Stomach (tissue), 9 donors: Measurements from ENCODE around the gene SMC4. TPM values are rescaled to one million over a fixed set of nuclear protein-coding genes. Genes with fewer than 3 reads are reported as not detected.

Experiments used
- DNase-seq, 2 donors: peaks; one replicate each; pipeline versions ENCODE4 v3.0.0 to v3.0.0-alpha.2; 2013 to 2019
- H3K27ac ChIP-seq, 5 donors: fragments of 200-600 bp in 4 of 5; sonication (generic) in 4 of 5; one replicate each; pipeline ENCODE4 v1.5.1; 2013 to 2019; ENCODE audit warnings: mild to moderate bottlenecking in 1 of 5, moderate library complexity in 1 of 5
- H3K27me3 ChIP-seq, 3 donors: fragments of 200-600 bp; sonication (generic); one replicate each; pipeline ENCODE4 v1.5.1; 2017 to 2019; ENCODE audit warnings: mixed run types in 1 of 3
- H3K36me3 ChIP-seq, 4 donors: fragments of 200-600 bp; sonication (generic); 1 replicate in 3 of 4; 2 replicates in 1 of 4; pipeline ENCODE4 v1.5.1; 2016 to 2019
- H3K4me1 ChIP-seq, 4 donors: fragments of 200-600 bp; sonication (generic); one replicate each; pipeline ENCODE4 v1.5.1; 2016 to 2019
- H3K4me3 ChIP-seq, 4 donors: fragments of 200-600 bp; sonication (generic) in 3 of 4; one replicate each; pipeline ENCODE4 v1.5.1; 2016 to 2019; ENCODE audit warnings: mild to moderate bottlenecking in 1 of 4
- H3K9me3 ChIP-seq, 4 donors: fragments of 200-600 bp; sonication (generic); one replicate each; pipeline ENCODE4 v1.5.1; 2016 to 2019
- EP300 ChIP-seq: sonication (generic); formaldehyde crosslinking; IDR thresholded peaks from one replicate; pipeline ENCODE4 v1.6.1; 2017; ENCODE audit warnings: antibody characterized with exemption
- POLR2A ChIP-seq, 4 donors: fragments of 450-650 bp; IDR thresholded peaks; one replicate each; pipeline ENCODE4 v1.6.1; 2016; ENCODE audit warnings: antibody characterized with exemption in 4 of 4, control low read depth in 2 of 4, mild to moderate bottlenecking in 1 of 4, moderate library complexity in 1 of 4
- POLR2AphosphoS5 ChIP-seq, 3 donors: sonication (generic); formaldehyde crosslinking; IDR thresholded peaks; one replicate each; pipeline ENCODE4 v1.6.1; 2016; ENCODE audit warnings: antibody characterized with exemption in 3 of 3
- whole genome bisulfite sequencing, 5 donors: extraction: QIAGEN DNeasy Blood & Tissue Kit in 3 of 5; methylation state at CpG; one replicate each; pipeline versions ENCODE4 v1.1.5 to v1.1.7; 2013 to 2018; 5-methylcytosine and 5-hydroxymethylcytosine counted together
- intact Hi-C: fragments of 100-400 bp; cut with DNase I; formaldehyde crosslinking; loops from one replicate; pipeline ENCODE4 v1.15.1; 2023; ENCODE audit warnings: low total_unique reads
- polyA plus RNA-seq, 3 donors: library from polyadenylated mRNA; stranded (reverse); fragments of 200-250 nt; gene quantifications; one replicate each; pipeline ENCODE4 v1.2.3, GENCODE V29; 2013
- total RNA-seq, 5 donors: library from RNA; depleted of rRNA; stranded (reverse); fragments of >200 nt; gene quantifications; one replicate each; pipeline versions ENCODE4 v1.1.0 to v1.2.3, GENCODE V29; 2014 to 2016
- TF ChIP-seq, protein P1 (sequence below), 7 experiments: fragments of 450-650 bp in 4 of 7; fragments of 200-600 bp in 3 of 7; sonication (generic) in 3 of 7; IDR thresholded peaks; one replicate each; pipeline ENCODE4 v1.5.1; 2016 to 2019; ENCODE audit warnings: antibody characterized with exemption in 7 of 7, control low read depth in 2 of 7, mild to moderate bottlenecking in 1 of 7
- donor health status: healthy with polysubstance abuse.
- donor health status: Bipolar disorder and iron deficiency.
- donor health status: healthy.

The SMC4 gene
- total and polyA plus RNA-seq, 8 donors, result 12.8 to 122 (median 46.7) TPM

DNA sequence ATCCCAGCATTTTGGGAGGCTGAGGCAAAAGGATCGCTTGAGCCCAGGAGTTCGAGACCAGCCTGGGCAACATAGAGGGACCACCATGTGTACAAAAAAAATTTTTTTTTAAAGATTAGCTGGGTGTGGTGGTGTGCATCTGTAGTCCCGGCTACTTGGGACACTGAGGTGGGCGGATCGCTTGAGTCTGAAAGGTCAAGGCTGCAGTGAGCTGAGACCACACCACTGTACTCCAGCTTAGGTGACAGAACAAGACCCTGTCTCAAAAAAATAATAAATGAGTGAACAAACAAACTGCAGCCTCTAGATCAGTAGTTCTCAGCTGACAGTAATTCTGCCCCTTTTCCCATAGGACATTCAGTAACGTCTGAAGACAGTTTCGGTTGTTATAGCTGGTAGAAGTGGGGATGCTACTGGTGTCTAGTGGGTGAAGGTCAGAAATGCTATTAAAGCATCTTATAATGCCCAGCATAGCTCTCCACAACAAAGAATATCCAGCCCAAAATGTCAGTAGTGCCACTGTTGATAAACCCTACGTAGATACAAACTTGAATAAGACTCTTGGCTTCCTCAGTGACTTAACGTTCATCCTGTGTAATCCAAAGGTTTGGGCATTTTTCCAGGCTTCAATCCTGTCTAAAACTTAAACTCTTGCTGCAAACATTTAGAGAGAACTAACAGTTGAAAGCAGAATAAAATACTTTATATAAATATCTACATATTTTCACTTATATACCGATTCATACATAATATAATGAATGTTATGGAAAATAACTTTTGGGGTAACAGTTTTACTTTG lies 10.6 kb downstream of the SMC4 start:
- TF ChIP-seq POLR2A (IDR thresholded peaks at IDR 0.05) (no peak), EP300 (no peak), POLR2AphosphoS5 (IDR thresholded peaks at IDR 0.05) (no peak)
- TF ChIP-seq, protein P1, sequence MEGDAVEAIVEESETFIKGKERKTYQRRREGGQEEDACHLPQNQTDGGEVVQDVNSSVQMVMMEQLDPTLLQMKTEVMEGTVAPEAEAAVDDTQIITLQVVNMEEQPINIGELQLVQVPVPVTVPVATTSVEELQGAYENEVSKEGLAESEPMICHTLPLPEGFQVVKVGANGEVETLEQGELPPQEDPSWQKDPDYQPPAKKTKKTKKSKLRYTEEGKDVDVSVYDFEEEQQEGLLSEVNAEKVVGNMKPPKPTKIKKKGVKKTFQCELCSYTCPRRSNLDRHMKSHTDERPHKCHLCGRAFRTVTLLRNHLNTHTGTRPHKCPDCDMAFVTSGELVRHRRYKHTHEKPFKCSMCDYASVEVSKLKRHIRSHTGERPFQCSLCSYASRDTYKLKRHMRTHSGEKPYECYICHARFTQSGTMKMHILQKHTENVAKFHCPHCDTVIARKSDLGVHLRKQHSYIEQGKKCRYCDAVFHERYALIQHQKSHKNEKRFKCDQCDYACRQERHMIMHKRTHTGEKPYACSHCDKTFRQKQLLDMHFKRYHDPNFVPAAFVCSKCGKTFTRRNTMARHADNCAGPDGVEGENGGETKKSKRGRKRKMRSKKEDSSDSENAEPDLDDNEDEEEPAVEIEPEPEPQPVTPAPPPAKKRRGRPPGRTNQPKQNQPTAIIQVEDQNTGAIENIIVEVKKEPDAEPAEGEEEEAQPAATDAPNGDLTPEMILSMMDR (IDR thresholded peaks at IDR 0.05), result no peak
- Histone ChIP-seq H3K9me3 (no peaks in the 10 kb centered on the region), H3K4me3 (no peak overlapping the region), H3K27ac (no peak overlapping the region), H3K4me1 (peaks cover 0 to 7% (median 0%) of the 10 kb centered on the region in 4 donors), H3K27me3 (no peaks in the 10 kb centered on the region), H3K36me3 (peaks cover 0 to 29% (median 17%) of the 10 kb centered on the region in 4 donors)
- 78 to 84% (median 79%) methylated on average over 10 of the region's 10 CpGs for WGBS, 5 donors
- intact Hi-C loops, result no loop called here
- DNase-seq, result no peak

DNA sequence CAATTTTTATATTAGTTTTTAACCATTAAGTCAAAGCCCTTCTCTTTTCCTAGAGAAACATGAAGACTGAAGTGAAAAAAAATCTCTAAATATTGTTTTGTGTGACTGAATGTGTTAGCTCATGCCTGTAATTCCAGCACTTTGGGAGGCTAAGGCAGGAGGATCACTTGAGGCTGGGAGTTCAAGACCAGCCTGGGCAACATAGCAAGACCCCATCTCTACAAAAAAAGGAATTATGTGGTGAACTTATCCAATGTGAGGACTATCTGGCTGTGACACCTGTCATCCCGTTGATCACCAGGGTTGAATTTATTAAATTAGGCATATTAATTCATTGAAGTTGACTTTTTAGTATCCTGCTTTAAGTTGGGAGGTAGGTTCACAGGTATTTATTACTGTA lies 13.0 kb downstream of the SMC4 start:
- Histone ChIP-seq H3K9me3 (no peaks in the 10 kb centered on the region), H3K36me3 (peaks cover 0 to 47% (median 38%) of the 10 kb centered on the region in 4 donors), H3K27me3 (no peaks in the 10 kb centered on the region), H3K4me1 (peaks cover 0 to 20% (median 0%) of the 10 kb centered on the region in 4 donors), H3K27ac (no peak overlapping the region), H3K4me3 (no peak overlapping the region)
- intact Hi-C loops, result no loop called here
- 35 to 83% (median 47%) methylated on average over 1 of the region's 1 CpG for WGBS, 5 donors
- DNase-seq, result no peak
- TF ChIP-seq POLR2AphosphoS5 (IDR thresholded peaks at IDR 0.05) (no peak), EP300 (no peak), POLR2A (IDR thresholded peaks at IDR 0.05) (no peak)
- TF ChIP-seq, protein P1 (IDR thresholded peaks at IDR 0.05), result no peak

DNA sequence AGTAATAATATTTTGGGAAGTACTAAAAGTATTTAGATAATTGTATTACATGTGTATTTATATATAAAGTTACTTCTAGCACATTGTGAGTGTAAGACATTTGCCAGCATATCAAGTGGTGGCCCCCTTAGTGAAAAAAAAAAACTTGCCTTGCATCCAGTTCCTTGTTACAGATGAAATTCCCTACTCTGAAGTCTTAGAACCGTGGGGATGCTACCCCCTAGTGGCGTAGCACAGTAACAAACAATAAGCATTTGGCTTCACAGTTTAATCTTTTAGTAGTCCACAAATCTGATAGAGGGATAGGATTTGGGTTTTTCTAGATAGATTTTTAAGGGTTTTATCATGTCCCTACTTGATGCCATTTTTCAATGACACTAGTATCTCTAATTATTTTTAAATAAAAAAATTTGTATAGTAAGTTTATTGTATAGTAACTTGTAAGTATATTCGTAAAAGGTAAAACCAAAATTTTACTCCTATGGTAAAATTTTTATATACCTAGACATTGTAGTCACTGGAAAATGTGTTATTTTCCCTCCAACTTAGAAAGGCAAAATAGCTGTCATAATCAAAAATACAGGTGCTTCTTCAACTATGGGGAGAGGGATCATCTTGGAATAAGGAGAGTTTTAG lies 14.3 kb downstream of the SMC4 start:
- H3K36me3 ChIP-seq, result peaks cover 0 to 55% (median 50%) of the 10 kb centered on the region in 4 donors
- H3K4me3 ChIP-seq, result no peak overlapping the region
- H3K9me3 ChIP-seq, result no peaks in the 10 kb centered on the region
- TF ChIP-seq POLR2AphosphoS5 (IDR thresholded peaks at IDR 0.05) (peak in 1 of 3 donors; percentile 11), EP300 (no peak)
- TF ChIP-seq, protein P1 (IDR thresholded peaks at IDR 0.05), result peak in 5 of 7 experiments; percentile 55 to 85 (median 70)
- intact Hi-C loops, result no loop called here
- peaks cover 0 to 16% (median 0%) of the 10 kb centered on the region in 4 donors for H3K4me1 ChIP-seq
- WGBS, 5 donors, result 35 to 40% (median 36%) methylated on average over 3 of the region's 3 CpGs
- H3K27me3 ChIP-seq, result no peaks in the 10 kb centered on the region
- peak; percentile 53 to 90 for DNase-seq
- no peak overlapping the region for H3K27ac ChIP-seq

DNA sequence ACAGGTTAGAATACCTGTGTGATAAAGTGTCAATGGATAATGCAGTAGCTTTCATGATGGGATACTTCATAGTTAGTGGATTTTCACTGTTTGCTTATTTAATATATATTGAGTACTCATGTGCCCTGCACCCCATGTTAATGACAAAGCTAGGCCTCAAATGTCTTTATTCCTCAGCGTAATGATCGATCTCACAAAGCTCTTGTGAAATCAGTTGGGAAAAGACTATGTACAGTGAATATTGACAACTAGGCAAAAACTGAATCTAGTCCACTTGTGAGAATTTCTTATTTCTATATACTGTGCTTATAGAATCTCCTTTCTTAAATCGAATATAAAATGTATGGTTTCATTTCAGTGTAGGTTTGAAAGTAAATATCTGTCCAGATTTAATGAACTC lies 17.9 kb downstream of the SMC4 start:
- H3K27ac ChIP-seq, result no peak overlapping the region
- H3K4me3 ChIP-seq, result no peak overlapping the region
- 71 to 95% (median 85%) methylated on average over 3 of the region's 3 CpGs for WGBS, 5 donors
- intact Hi-C loops, result no loop called here
- H3K4me1 ChIP-seq, result peaks cover 0 to 16% (median 0%) of the 10 kb centered on the region in 4 donors
- H3K9me3 ChIP-seq, result no peaks in the 10 kb centered on the region
- peaks cover 8 to 84% (median 72%) of the 10 kb centered on the region in 4 donors for H3K36me3 ChIP-seq
- TF ChIP-seq, protein P1 (IDR thresholded peaks at IDR 0.05), result no peak
- no peak for TF ChIP-seq POLR2AphosphoS5 (IDR thresholded peaks at IDR 0.05)
- TF ChIP-seq EP300, result no peak
- TF ChIP-seq POLR2A (IDR thresholded peaks at IDR 0.05), result no peak
- no peak for DNase-seq
- no peaks in the 10 kb centered on the region for H3K27me3 ChIP-seq
